Panc1 (cell line): Measurements from ENCODE around the gene EEF1A2. TPM values are rescaled to one million over a fixed set of nuclear protein-coding genes. Genes with fewer than 3 reads are reported as not detected.

Experiments used
- ATAC-seq: fragments of 200-7000 bp; cut with Tn5 transposase; 2 replicates; pipeline ENCODE4 v1.9.1; 2020; ENCODE audit warnings: mild to moderate bottlenecking, moderate library complexity
- BruUV-seq: library from RNA; stranded (reverse); fragments of 400-500 nt; replicated peaks from 2 replicates; lab custom pipeline; 2021; lab: Mats Ljungman, UMichigan
- CTCF ChIA-PET: fragments of 300-600 bp; sonication (Branson Sonifier 250); formaldehyde crosslinking; loops from one replicate; lab custom pipeline; 2022; ENCODE audit warnings: antibody characterized with exemption; lab: Charles Lee
- POLR2A ChIA-PET: fragments of 300-600 bp; sonication (Branson Sonifier 250); formaldehyde crosslinking; loops from one replicate; lab custom pipeline; 2022; ENCODE audit warnings: antibody characterized with exemption; lab: Charles Lee
- DNase-seq: peaks from one replicate; pipeline ENCODE4 v3.0.0-alpha.2; 2010; ENCODE audit warnings: low read depth, low spot score
- H3K27ac ChIP-seq: 2 replicates; pipeline ENCODE4 v1.5.1; 2011; ENCODE audit warnings: mild to moderate bottlenecking, low read length, inconsistent platforms
- H3K27me3 ChIP-seq: fragments of 200-500 bp; sonication (Bioruptor generic); 2 replicates; pipeline ENCODE4 v1.6.0; 2014; ENCODE audit warnings: low read length, inconsistent platforms; ENCODE audit not compliant: control insufficient read depth, insufficient read depth
- H3K36me3 ChIP-seq: fragments of 200-500 bp; sonication (Bioruptor generic); 2 replicates; pipeline ENCODE4 v1.5.1; 2014; ENCODE audit warnings: inconsistent platforms, mild to moderate bottlenecking, low read length, moderate library complexity; ENCODE audit not compliant: control insufficient read depth, insufficient read depth
- H3K4me1 ChIP-seq: 2 replicates; pipeline ENCODE4 v1.5.1; 2011; ENCODE audit warnings: inconsistent platforms, mild to moderate bottlenecking, low read length, moderate library complexity; ENCODE audit not compliant: control insufficient read depth, insufficient read depth
- H3K4me3 ChIP-seq, 2 experiments: 2 replicates each; pipeline ENCODE4 v1.5.1; 2011 to 2012; ENCODE audit warnings: low read depth in 2 of 2, low read length in 2 of 2, mild to moderate bottlenecking in 2 of 2, inconsistent platforms in 1 of 2, moderate library complexity in 1 of 2
- H3K9me3 ChIP-seq: fragments of 200-500 bp; sonication (Bioruptor generic); 2 replicates; pipeline ENCODE4 v1.5.1; 2014; ENCODE audit warnings: low read depth, mild to moderate bottlenecking, inconsistent platforms, low read length, moderate library complexity; ENCODE audit not compliant: control insufficient read depth, insufficient read depth
- CTCF ChIP-seq: fragments of 450-650 bp; IDR thresholded peaks from 2 replicates; pipeline ENCODE4 v1.5.1; 2017; ENCODE audit warnings: mild to moderate bottlenecking
- POLR2AphosphoS5 ChIP-seq: IDR thresholded peaks from 2 replicates; pipeline ENCODE4 v1.6.1; 2012; ENCODE audit warnings: mild to moderate bottlenecking, low read depth, low read length, moderate library complexity
- SIN3A ChIP-seq: IDR thresholded peaks from 2 replicates; pipeline ENCODE4 v1.6.1; 2012; ENCODE audit warnings: low read depth, mild to moderate bottlenecking, low read length, moderate library complexity, borderline replicate concordance; ENCODE audit not compliant: insufficient read depth
- TCF7L2 ChIP-seq: IDR thresholded peaks from 2 replicates; pipeline ENCODE4 v1.6.1; 2011; ENCODE audit warnings: mild to moderate bottlenecking, low read depth, low read length, inconsistent platforms
- in situ Hi-C: cut with HindIII; loops from 2 replicates; pipeline ENCODE4 v1.10.0; 2016; ENCODE audit warnings: low sequenced_read_pairs, low pct_unique_long_range_greater_than_20kb
- intact Hi-C: fragments of 100-400 bp; cut with micrococcal nuclease; formaldehyde crosslinking; loops from one replicate; pipeline ENCODE4 v1.10.0; 2022; ENCODE audit not compliant: unreplicated experiment
- total RNA-seq: library from RNA; stranded (reverse); gene quantifications from one replicate; pipeline ENCODE4 v1.2.1, GENCODE V29; 2021; ENCODE audit not compliant: unreplicated experiment
- TF ChIP-seq, protein P1 (sequence below), 2 experiments: IDR thresholded peaks; 2 replicates each; pipeline ENCODE4 v1.6.1; 2011 to 2012; ENCODE audit warnings: low read depth in 2 of 2, control low read depth in 1 of 2, low read length in 1 of 2, mild to moderate bottlenecking in 1 of 2, moderate library complexity in 1 of 2; ENCODE audit not compliant: insufficient read depth in 1 of 2

The EEF1A2 gene
- total RNA-seq, 1 experiment from 2014 or later, result 178 TPM

DNA sequence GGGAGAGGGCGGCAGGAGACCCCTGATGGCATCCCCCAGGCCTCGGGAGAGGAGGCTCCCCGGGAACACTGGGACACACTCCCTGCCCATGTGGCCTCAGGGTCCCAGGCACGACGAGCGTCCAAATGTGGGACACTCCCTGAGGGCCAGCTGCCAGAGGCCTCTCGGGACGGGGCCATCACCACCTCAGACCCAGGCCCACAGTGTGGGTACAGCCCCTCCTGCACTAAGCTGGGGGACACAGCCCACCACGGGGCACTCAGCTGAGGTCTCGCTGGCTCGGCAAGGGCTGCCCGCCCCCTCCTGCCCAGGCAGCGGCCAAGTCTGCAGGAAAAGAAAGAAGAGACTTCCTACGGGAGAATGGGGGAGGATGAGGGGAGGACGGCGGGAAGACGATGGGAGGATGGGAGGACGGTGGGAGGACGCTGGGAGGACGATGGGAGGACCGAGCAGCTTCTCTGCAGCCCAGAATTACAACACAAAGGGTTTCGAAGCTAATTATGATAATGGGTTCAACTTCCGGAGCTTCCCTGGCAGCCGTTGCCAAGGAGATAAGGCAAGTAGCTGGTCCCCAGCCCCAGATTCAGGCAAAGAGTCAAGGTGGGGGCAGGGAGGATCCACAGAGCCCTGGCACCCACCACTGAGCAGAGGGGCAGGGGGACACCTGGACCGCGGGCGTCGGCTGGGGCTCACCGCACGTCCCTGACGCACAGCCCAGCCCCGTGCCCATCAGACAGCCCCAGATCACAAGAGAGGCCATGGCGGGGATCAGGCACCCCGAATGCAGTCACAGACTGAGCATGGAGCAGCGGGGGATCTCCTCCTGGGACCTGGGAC lies 43.9 kb downstream of the EEF1A2 start:
- no peak for DNase-seq
- in situ Hi-C loops, result no loop called here
- Histone ChIP-seq H3K4me3 (no peak overlapping the region), H3K36me3 (no peaks in the 10 kb centered on the region), H3K27me3 (no peaks in the 10 kb centered on the region), H3K4me1 (peaks cover 29% of the 10 kb centered on the region), H3K27ac (peak overlapping the region; percentile 18; the same call in 1 of the 2 replicates), H3K9me3 (no peaks in the 10 kb centered on the region)
- no peak for ATAC-seq
- ChIA-PET POLR2A (no interaction called here), CTCF (interaction anchor here (0.7 kb wide), 1 partner anchor 18 kb away, joined by 4 read pairs; no protein-coding TSS in a partner anchor)
- no TSS peak for BruUV-seq
- intact Hi-C loops, result no loop called here
- TF ChIP-seq CTCF, result no peak
- TF ChIP-seq, protein P1, sequence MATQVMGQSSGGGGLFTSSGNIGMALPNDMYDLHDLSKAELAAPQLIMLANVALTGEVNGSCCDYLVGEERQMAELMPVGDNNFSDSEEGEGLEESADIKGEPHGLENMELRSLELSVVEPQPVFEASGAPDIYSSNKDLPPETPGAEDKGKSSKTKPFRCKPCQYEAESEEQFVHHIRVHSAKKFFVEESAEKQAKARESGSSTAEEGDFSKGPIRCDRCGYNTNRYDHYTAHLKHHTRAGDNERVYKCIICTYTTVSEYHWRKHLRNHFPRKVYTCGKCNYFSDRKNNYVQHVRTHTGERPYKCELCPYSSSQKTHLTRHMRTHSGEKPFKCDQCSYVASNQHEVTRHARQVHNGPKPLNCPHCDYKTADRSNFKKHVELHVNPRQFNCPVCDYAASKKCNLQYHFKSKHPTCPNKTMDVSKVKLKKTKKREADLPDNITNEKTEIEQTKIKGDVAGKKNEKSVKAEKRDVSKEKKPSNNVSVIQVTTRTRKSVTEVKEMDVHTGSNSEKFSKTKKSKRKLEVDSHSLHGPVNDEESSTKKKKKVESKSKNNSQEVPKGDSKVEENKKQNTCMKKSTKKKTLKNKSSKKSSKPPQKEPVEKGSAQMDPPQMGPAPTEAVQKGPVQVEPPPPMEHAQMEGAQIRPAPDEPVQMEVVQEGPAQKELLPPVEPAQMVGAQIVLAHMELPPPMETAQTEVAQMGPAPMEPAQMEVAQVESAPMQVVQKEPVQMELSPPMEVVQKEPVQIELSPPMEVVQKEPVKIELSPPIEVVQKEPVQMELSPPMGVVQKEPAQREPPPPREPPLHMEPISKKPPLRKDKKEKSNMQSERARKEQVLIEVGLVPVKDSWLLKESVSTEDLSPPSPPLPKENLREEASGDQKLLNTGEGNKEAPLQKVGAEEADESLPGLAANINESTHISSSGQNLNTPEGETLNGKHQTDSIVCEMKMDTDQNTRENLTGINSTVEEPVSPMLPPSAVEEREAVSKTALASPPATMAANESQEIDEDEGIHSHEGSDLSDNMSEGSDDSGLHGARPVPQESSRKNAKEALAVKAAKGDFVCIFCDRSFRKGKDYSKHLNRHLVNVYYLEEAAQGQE (IDR thresholded peaks at IDR 0.05; ENCODE audit: insufficient read depth in 1 of 2, low read depth in 2 of 2, low read length in 1 of 2), result no peak
- no peak for TF ChIP-seq POLR2AphosphoS5
- no peak for TF ChIP-seq SIN3A
- TF ChIP-seq TCF7L2, result no peak

DNA sequence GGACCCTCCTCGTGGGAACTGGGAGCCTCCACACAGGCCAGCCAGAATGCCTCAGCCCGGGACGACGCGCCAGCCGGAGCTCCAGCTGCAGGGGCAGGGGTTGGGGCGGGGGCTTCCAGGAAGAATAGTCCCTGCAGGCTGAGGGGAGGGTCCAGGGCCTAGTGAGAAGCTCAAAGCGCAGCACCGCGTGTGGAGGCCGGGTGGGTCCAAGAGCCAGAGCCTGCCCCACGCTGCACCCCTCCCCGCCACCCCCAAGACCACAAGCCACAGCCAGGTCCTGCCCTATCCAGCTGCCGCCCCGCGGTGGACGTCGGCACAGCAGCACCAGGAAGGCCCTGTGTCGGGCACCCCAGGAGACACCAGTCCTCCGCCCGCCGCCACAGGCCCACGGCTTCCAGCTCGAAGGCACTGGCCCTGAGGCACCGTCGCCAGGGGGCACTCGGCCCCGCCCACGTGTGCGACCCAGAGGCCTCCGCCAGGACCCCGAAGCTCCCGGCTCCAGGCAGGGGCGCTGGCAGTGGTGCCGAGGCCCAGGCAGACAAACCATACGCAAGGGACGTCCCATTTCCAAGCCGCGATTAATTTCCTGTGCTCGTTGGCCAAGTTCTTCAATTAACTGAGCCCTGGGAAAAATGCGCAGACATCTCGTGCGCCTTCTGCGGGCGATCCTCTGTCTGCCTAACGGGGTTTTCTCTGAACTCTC lies 45.9 kb downstream of the EEF1A2 start:
- Histone ChIP-seq H3K36me3 (no peaks in the 10 kb centered on the region), H3K9me3 (no peaks in the 10 kb centered on the region), H3K4me1 (peaks cover 29% of the 10 kb centered on the region), H3K27me3 (no peaks in the 10 kb centered on the region), H3K27ac (peak overlapping the region; percentile 17; the same call in 1 of the 2 replicates), H3K4me3 (no peak overlapping the region)
- ChIA-PET CTCF (interaction anchor here (0.6 to 0.7 kb wide), 4 partner anchors 20 to 337 kb away, joined by 4 to 17 read pairs (median 9); no protein-coding TSS in a partner anchor), POLR2A (no interaction called here)
- no peak for DNase-seq
- TF ChIP-seq, protein P1 (IDR thresholded peaks at IDR 0.05; ENCODE audit: insufficient read depth in 1 of 2, low read depth in 2 of 2, low read length in 1 of 2), result no peak
- no peak for TF ChIP-seq POLR2AphosphoS5
- TF ChIP-seq CTCF, result no peak; the same call in 1 of the 2 replicates
- no peak for TF ChIP-seq SIN3A
- TF ChIP-seq TCF7L2, result no peak
- intact Hi-C loops, result no loop called here
- in situ Hi-C loops, result no loop called here
- BruUV-seq, result no TSS peak
- ATAC-seq, result peak; percentile 68
